SHP77 treated with DMSO at 0.1 percent for 48 hours (cell line): ENCODE data around the gene EXOC7.
"Not testable (repeated sequence)": the region's sequence is repeated elsewhere in the genome, so short reads cannot be mapped to it uniquely, and the experiment has no call there.

Experiments used
- DNase-seq: peaks from one replicate; lab custom pipeline; 2025; lab: John Stamatoyannopoulos, UW

The EXOC7 gene

GRCh38 chr17:76074390-76075363 is 28.9 kb downstream of the EXOC7 start, which contains the start of gene GALR2:
GALR2 (plus strand) TSS chr17:76074781; CDS start chr17:76074884, 103 bp downstream.
- no peak for DNase-seq

GRCh38 chr17:76072148-76072858 is 31.3 kb downstream of the EXOC7 start, which contains the start of gene SRP68:
SRP68 (minus strand) TSS chr17:76072517; CDS start chr17:76072491, 26 bp downstream.
- peak; percentile 75 for DNase-seq

- DNase-seq = no peak
Measured at GRCh38 chr17:76071531-76072147, 31.9 kb downstream of the EXOC7 start.

GRCh38 chr17:76065775-76066174 is 37.8 kb downstream of the EXOC7 start:
- no peak for DNase-seq

- no peak for DNase-seq
Measured at GRCh38 chr17:76063875-76064546, 39.6 kb downstream of the EXOC7 start.

GRCh38 chr17:76058264-76058663 is 45.3 kb downstream of the EXOC7 start:
- DNase-seq = not testable (repeated sequence)

GRCh38 chr17:76056882-76057281 is 46.7 kb downstream of the EXOC7 start:
- DNase-seq = no peak

- no peak for DNase-seq
Measured at GRCh38 chr17:76054112-76054476, 49.5 kb downstream of the EXOC7 start.

- no peak for DNase-seq
Measured at GRCh38 chr17:76053246-76054111, 50.1 kb downstream of the EXOC7 start.

GRCh38 chr17:76051561-76051960 is 52.0 kb downstream of the EXOC7 start:
- DNase-seq = no peak

GRCh38 chr17:76050538-76051467 is 52.8 kb downstream of the EXOC7 start:
- no peak for DNase-seq

GRCh38 chr17:76049836-76050537 is 53.6 kb downstream of the EXOC7 start:
- no peak for DNase-seq

- DNase-seq = no peak
Measured at GRCh38 chr17:76049239-76049638, 54.3 kb downstream of the EXOC7 start.

GRCh38 chr17:76048711-76049110 is 54.9 kb downstream of the EXOC7 start:
- no peak for DNase-seq

- no peak for DNase-seq
Measured at GRCh38 chr17:76048025-76048605, 55.5 kb downstream of the EXOC7 start.

GRCh38 chr17:76046064-76046463 is 57.5 kb downstream of the EXOC7 start:
- DNase-seq = no peak

- DNase-seq = not testable (repeated sequence)
Measured at GRCh38 chr17:76044475-76045007, 59.0 kb downstream of the EXOC7 start.

- not testable (repeated sequence) for DNase-seq
Measured at GRCh38 chr17:76042868-76043267, 60.7 kb downstream of the EXOC7 start.
